ENCODE data around the gene WRAP73. TPM values are rescaled to one million over a fixed set of nuclear protein-coding genes. Genes with fewer than 3 reads are reported as not detected.

The WRAP73 gene
- 18.3 to 21.9 TPM (median 20.6 TPM) in 5 replicates for total RNA-seq (2022; extraction: Qiagen RNA extraction; ENCODE audit: low read depth)

GRCh38 chr1:3649342-3650247 lies at the start of gene WRAP73:
Gene WRAP73, minus strand, starts transcription at chr1:3650103. Its CDS starts 104 bp downstream, at chr1:3649999.

GRCh38 chr1:3651930-3652547 lies 2.1 kb upstream of the WRAP73 start, which contains the start of gene TP73:
Gene TP73, plus strand, starts transcription at chr1:3652516. Its CDS starts 29,850 bp downstream, at chr1:3682366.

GRCh38 chr1:3624200-3625136 lies 25.4 kb downstream of the WRAP73 start, which contains the start of gene TPRG1L:
Gene TPRG1L, plus strand, starts transcription at chr1:3625015. Its CDS starts 58 bp downstream, at chr1:3625073.

GRCh38 chr1:3611170-3612019 lies 38.5 kb downstream of the WRAP73 start, which contains the start of gene MEGF6:
Gene MEGF6, minus strand, starts transcription at chr1:3611508. Its CDS starts 240 bp downstream, at chr1:3611268.

Other genes with a start within 250 kb of the WRAP73 start
- 3.2 to 5.9 TPM (median 5.4 TPM) in 5 replicates for gene ARHGEF16, start 195.4 kb downstream of the WRAP73 start, total RNA-seq (2022; extraction: Qiagen RNA extraction; ENCODE audit: low read depth)
- gene MEGF6, start 38.6 kb downstream of the WRAP73 start, total RNA-seq (2022; extraction: Qiagen RNA extraction; ENCODE audit: low read depth): 10.0 to 16.0 TPM (median 11.9 TPM) in 5 replicates
- gene TPRG1L, start 25.1 kb downstream of the WRAP73 start, total RNA-seq (2022; extraction: Qiagen RNA extraction; ENCODE audit: low read depth): 22.3 to 27.4 TPM (median 26.1 TPM) in 5 replicates
- gene TP73, start 2.4 kb upstream of the WRAP73 start, total RNA-seq (2022; extraction: Qiagen RNA extraction; ENCODE audit: low read depth): 0.36 to 0.62 TPM (median 0.49 TPM) in 5 replicates
- not detected in 5 replicates for gene CCDC27, start 102.3 kb upstream of the WRAP73 start, total RNA-seq (2022; extraction: Qiagen RNA extraction; ENCODE audit: low read depth)
- gene SMIM1, start 122.6 kb upstream of the WRAP73 start, total RNA-seq (2022; extraction: Qiagen RNA extraction; ENCODE audit: low read depth): 0.47 to 1.9 TPM (median 1.2 TPM) in 4 of 5 replicates, not detected in the other
- 30.2 to 35.8 TPM (median 34.7 TPM) in 5 replicates for gene LRRC47, start 146.4 kb upstream of the WRAP73 start, total RNA-seq (2022; extraction: Qiagen RNA extraction; ENCODE audit: low read depth)
- 12.3 to 19.2 TPM (median 18.5 TPM) in 5 replicates for gene CEP104, start 207.1 kb upstream of the WRAP73 start, total RNA-seq (2022; extraction: Qiagen RNA extraction; ENCODE audit: low read depth)
- gene DFFB, start 207.4 kb upstream of the WRAP73 start, total RNA-seq (2022; extraction: Qiagen RNA extraction; ENCODE audit: low read depth): 2.8 to 4.3 TPM (median 3.9 TPM) in 5 replicates